GM21528 (cell line): ENCODE measurements around the gene IBTK.
"Not testable (repeated sequence)": the region's sequence is repeated elsewhere in the genome, so short reads cannot be mapped to it uniquely, and the experiment has no call there.

Experiments used
- ATAC-seq: cut with Tn5 transposase; IDR thresholded peaks from one replicate; pipeline ENCODE4 v1.9.1; 2021; ENCODE audit warnings: mild to moderate bottlenecking, moderate library complexity; ENCODE audit not compliant: unreplicated experiment, low FRiP score

The IBTK gene

DNA sequence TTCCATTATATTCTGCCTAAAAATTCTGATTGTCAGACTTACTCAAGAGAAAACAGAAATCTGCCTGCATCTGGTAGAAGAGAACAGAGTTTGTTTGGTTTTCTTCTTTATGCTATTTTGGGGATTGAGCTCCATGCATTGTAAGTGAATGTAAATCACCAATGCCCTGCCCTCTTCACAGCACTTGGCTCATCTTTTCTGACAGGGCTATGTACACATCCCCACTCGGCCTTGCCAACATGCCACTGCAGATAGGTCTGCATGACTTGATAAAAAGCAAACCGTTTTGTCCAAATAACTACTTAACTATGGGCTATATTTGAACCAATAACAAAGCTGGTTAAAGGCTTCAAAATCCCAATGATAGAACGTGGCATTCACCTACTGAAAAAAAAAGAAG is 117.7 kb downstream of the IBTK start:
- no peak for ATAC-seq

DNA sequence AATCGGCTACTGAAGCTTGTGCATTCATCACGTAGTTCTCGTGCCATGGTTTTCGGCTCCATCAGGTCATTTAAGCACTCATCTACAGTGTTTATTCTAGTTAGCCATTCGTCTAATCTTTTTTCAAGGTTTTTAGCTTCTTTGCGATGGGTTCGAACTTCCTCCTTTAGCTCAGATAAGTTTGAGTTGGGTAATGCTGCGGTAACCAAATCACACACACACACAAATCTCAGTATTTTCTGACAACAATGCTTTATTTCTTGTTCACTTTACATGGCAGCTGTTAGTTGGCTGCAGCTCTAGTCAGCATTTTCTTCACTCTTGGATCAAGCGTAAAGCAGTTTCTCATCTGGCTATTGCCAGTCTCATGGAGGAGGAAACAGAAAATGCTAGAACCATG is 118.6 kb downstream of the IBTK start:
- ATAC-seq = not testable (repeated sequence)

DNA sequence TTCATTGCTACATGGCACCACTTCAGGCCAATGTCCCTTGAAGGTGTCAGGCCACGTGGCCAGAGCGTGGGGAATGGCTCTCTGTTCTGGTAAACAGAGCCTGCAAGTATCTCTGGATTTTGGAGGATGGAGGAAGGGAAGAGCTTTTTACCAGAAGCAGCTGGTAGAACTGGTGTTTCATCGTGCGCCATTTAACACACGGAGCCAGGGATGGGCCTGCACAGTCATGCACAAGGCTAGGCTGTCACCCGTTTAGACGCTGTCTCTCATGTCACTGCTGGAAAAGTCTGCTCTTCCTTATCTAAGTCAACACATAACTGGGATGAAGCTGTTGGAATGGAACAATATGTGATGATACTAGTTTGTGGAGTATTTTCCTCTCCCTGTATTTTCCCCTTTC is 123.9 kb downstream of the IBTK start:
- ATAC-seq = no peak
